HFF-Myc (cell line): Measurements from ENCODE around the gene PCGF3.

Source experiments
- DNase-seq: peaks from one replicate; pipeline ENCODE4 v3.0.0-alpha.2; 2011; ENCODE audit warnings: low read depth; ENCODE audit errors: extremely low read depth
- H3K4me3 ChIP-seq: replicated peaks from 2 replicates; pipeline ENCODE4 v1.5.1; 2011; ENCODE audit warnings: low read depth, mild to moderate bottlenecking, control low read depth, low read length
- CTCF ChIP-seq: IDR thresholded peaks from 2 replicates; pipeline ENCODE4 v1.5.1; 2012; ENCODE audit warnings: mild to moderate bottlenecking, low read depth, low read length, control low read depth; ENCODE audit errors: missing control alignments

The PCGF3 gene

GRCh38 chr4:683982-684622 is 21.5 kb upstream of the PCGF3 start:
- peak; percentile 79 for TF ChIP-seq CTCF
- no peak overlapping the region for H3K4me3 ChIP-seq
- DNase-seq = no peak

DNA sequence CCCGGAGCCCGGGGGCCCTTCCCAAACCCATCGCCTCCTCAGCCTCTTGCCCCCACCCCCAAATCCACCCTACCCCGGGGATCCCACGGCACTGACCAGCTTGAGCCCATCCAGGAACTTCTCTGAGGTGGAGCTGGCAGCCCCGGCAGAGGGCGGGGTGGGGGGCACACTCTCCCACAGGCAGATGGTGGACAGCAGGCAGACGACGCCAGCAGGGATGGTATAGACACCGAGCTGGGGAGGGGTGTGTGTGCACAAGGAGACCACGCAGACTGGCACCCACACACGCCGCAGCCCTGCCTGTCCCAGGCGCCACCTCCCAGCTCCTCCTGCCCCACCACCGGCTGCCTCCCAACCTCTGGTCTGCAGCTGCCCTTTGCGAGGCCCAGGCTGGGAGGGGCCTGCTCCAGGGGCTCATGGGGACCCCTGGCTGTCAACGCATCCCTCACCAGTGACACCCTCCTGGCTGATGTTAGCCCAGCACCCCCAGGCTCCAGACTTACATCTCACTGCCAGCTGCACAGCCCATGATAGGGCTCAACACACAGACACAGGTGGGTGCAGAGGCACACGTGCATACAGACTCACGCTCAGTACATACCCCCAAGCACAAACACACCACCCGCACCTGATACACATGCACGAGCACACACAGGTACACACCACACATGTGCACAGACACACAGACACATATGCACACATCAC is 20.9 kb upstream of the PCGF3 start:
- H3K4me3 ChIP-seq = no peak overlapping the region
- TF ChIP-seq CTCF = no peak
- no peak for DNase-seq

GRCh38 chr4:685679-686412 is 19.8 kb upstream of the PCGF3 start:
- no peak for TF ChIP-seq CTCF
- H3K4me3 ChIP-seq = no peak overlapping the region
- DNase-seq = no peak

DNA sequence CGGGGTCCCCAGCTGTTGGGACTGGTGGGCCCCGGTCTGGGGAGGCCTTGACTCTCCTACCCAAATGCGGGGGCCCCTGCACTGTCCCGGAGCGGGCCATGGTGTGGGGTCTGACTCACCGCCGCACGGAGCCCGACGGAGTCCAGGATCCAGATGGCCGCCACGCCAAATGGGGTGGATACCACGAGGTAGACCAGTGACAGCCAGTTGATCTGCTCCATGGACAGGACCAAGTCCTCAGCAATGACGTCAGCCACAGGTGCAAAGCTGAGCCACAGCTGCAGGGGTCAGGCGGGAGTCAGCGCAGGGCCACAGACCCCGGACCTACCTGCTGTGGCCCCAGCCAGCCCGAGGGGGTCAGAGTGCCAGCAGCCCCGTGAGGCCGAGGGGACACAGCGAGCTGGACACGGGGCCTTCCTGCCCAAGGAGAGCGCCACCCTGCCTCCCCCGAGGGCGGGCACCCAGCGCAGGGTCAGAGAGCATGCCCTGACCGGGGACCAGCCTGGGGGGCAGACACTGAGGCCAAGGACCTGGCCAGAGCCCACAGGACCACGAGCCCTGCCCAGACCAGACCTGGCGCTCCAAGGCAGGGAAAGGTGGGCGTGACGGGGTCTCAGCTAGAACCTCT is 19.1 kb upstream of the PCGF3 start:
- no peak overlapping the region for H3K4me3 ChIP-seq
- no peak for TF ChIP-seq CTCF
- DNase-seq = no peak

DNA sequence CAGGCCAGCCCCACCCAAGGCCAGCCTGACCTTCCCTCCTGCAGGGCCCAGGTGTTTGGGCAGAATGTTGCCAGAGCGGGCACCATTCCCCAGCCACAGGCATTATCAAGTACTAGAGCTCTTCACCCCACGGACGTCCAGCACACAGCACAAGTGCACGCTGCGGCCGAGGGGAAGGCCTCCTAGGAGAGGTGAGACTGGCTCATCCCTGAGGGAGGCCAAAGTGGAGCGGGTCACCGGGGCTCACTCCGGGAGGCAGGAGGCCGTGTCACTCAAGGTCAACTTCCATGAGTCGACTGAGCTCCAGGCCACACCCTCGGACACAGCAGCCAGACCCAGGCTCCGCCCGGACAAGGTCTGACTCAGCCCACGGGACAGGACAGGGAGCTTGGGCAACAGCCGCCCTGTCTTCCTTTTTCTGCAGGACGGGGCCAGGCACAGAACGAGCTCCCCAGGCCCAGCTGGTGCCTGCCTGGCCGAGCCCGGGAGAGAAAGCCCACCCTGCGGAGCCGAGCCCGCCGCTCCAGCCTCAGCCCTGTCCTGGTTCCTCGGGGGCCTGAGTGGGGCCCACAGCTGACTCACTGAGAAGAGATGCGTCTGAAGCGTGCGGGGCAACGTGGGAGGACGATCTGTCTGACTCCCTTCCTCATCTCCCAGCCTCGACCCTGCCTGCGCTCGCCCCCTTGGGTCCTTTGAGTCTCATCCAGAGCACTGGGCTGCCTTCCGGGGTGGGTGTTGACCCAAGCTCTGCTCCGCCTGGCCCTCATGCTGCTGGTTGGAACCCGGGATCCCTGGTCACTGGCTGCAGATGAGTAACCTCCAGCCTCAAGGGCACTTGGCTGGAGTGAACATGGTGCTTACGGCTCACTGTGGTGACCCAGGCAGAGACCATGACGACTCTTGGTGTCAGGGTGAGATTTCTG is 18.3 kb upstream of the PCGF3 start:
- DNase-seq = peak; percentile 57
- no peak overlapping the region for H3K4me3 ChIP-seq
- TF ChIP-seq CTCF = no peak
